PFSK-1 (cell line): ENCODE data around the gene ZNF667.

Experiments used
- FOXP2 ChIP-seq: optimal IDR thresholded peaks from 2 replicates; pipeline ENCODE3; 2011; ENCODE audit warnings: borderline replicate concordance, control low read depth, inconsistent platforms; ENCODE audit not compliant: insufficient read depth; ENCODE audit errors: extremely low read length, extremely low read depth
- POLR2AphosphoS5 ChIP-seq: IDR thresholded peaks from 2 replicates; pipeline ENCODE4 v1.6.1; 2012; ENCODE audit warnings: low read depth, mild to moderate bottlenecking, control low read depth, low read length, moderate library complexity
- SIN3A ChIP-seq: IDR thresholded peaks from 2 replicates; pipeline ENCODE4 v1.6.1; 2012; ENCODE audit warnings: mild to moderate bottlenecking, low read length, moderate library complexity, borderline replicate concordance; ENCODE audit not compliant: insufficient read depth
- TAF1 ChIP-seq: IDR thresholded peaks from 2 replicates; pipeline ENCODE4 v1.6.1; 2012; ENCODE audit warnings: low read length, control low read depth, borderline replicate concordance; ENCODE audit not compliant: insufficient read depth
- TF ChIP-seq, protein P1 (sequence below), 2 experiments: IDR thresholded peaks; 2 replicates each; pipeline versions ENCODE4 v1.6.1 to v1.8.0; 2011 to 2012; ENCODE audit warnings: low read depth in 2 of 2, low read length in 2 of 2, control low read depth in 1 of 2, inconsistent platforms in 1 of 2, mild to moderate bottlenecking in 1 of 2, moderate library complexity in 1 of 2; ENCODE audit not compliant: insufficient read depth in 1 of 2

DNA sequence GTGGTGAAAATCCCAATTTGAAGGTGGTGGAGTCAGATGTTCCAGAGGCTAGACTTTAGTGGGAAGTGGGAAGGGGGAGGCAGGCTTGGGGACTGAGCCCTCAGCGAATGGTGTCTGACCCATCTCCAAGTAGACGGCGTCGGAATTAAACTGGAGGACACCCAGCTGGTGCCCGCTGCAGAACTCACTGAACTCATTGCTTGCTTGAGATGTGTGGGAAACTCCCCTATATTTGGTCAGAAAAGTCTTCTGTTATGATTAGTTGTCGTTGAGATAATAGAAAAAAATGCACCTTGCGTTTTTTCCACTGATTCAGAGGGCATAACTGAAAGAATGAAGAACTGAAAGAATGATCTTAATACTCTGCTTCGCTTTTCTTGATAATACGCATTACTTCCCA is 73.9 kb downstream of the ZNF667 start:
- TF ChIP-seq, protein P1, sequence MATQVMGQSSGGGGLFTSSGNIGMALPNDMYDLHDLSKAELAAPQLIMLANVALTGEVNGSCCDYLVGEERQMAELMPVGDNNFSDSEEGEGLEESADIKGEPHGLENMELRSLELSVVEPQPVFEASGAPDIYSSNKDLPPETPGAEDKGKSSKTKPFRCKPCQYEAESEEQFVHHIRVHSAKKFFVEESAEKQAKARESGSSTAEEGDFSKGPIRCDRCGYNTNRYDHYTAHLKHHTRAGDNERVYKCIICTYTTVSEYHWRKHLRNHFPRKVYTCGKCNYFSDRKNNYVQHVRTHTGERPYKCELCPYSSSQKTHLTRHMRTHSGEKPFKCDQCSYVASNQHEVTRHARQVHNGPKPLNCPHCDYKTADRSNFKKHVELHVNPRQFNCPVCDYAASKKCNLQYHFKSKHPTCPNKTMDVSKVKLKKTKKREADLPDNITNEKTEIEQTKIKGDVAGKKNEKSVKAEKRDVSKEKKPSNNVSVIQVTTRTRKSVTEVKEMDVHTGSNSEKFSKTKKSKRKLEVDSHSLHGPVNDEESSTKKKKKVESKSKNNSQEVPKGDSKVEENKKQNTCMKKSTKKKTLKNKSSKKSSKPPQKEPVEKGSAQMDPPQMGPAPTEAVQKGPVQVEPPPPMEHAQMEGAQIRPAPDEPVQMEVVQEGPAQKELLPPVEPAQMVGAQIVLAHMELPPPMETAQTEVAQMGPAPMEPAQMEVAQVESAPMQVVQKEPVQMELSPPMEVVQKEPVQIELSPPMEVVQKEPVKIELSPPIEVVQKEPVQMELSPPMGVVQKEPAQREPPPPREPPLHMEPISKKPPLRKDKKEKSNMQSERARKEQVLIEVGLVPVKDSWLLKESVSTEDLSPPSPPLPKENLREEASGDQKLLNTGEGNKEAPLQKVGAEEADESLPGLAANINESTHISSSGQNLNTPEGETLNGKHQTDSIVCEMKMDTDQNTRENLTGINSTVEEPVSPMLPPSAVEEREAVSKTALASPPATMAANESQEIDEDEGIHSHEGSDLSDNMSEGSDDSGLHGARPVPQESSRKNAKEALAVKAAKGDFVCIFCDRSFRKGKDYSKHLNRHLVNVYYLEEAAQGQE (IDR thresholded peaks at IDR 0.05; ENCODE audit: insufficient read depth in 1 of 2, low read depth in 2 of 2, low read length in 2 of 2), result no peak
- TF ChIP-seq TAF1 (no peak), POLR2AphosphoS5 (no peak), SIN3A (no peak), FOXP2 (no peak)
